Lower lobe of right lung (tissue), 2 donors: ENCODE data around the gene SELENOV. TPM values are rescaled to one million over a fixed set of nuclear protein-coding genes. Genes with fewer than 3 reads are reported as not detected.

Source experiments
- ATAC-seq, 2 donors: fragments of 200-7000 bp; cut with Tn5 transposase; one replicate each; pipeline ENCODE4 v1.9.1; 2020 to 2022; ENCODE audit warnings: mild to moderate bottlenecking in 2 of 2, moderate library complexity in 2 of 2
- DNase-seq: peaks from one replicate; pipeline ENCODE4 v3.0.0-alpha.2; 2020
- H3K27ac ChIP-seq: fragments of 200-600 bp; one replicate; pipeline ENCODE4 v1.8.0; 2022
- H3K27me3 ChIP-seq: fragments of 200-600 bp; one replicate; pipeline ENCODE4 v1.8.0; 2022; ENCODE audit warnings: low read depth
- H3K36me3 ChIP-seq: fragments of 200-600 bp; one replicate; pipeline ENCODE4 v1.8.0; 2022; ENCODE audit warnings: mild to moderate bottlenecking
- H3K4me1 ChIP-seq: fragments of 200-600 bp; one replicate; pipeline ENCODE4 v1.8.0; 2022
- H3K4me3 ChIP-seq: fragments of 200-600 bp; one replicate; pipeline ENCODE4 v1.8.0; 2022; ENCODE audit warnings: mild to moderate bottlenecking
- H3K9me3 ChIP-seq: fragments of 200-600 bp; one replicate; pipeline ENCODE4 v1.8.0; 2022
- CTCF ChIP-seq: fragments of 200-600 bp; IDR thresholded peaks from one replicate; pipeline ENCODE4 v1.8.0; 2022; ENCODE audit warnings: antibody characterized with exemption, mild to moderate bottlenecking
- intact Hi-C: fragments of 100-400 bp; cut with DNase I; formaldehyde crosslinking; loops from one replicate; pipeline ENCODE4 v1.11.0; 2022
- total RNA-seq: library from RNA; stranded (reverse); fragmentation: NEBNext Ultra II Directional; extraction: Animal tissue kit (Norgen Biotek cat#: 25700); gene quantifications from one replicate; pipeline ENCODE4 v1.2.1, GENCODE V29; 2021
- donor health status: DM: no; HTN: yes; CAD: no; lungs with severe emphysema.

SELENOV gene
- total RNA-seq, 1 donor from 2014 or later = not detected

- DNase-seq = no peak
- no peaks in the 10 kb centered on the region for H3K9me3 ChIP-seq
These were observed 2.5 kb downstream of the SELENOV start for GRCh38 chr19:39517432-39517831.

GRCh38 chr19:39518458-39518857, 3.5 kb downstream of the SELENOV start:
- Histone ChIP-seq H3K27me3 (peaks cover 47% of the 10 kb centered on the region), H3K4me3 (no peak overlapping the region), H3K27ac (no peak overlapping the region), H3K9me3 (no peaks in the 10 kb centered on the region), H3K4me1 (peaks cover 16% of the 10 kb centered on the region), H3K36me3 (no peaks in the 10 kb centered on the region)
- TF ChIP-seq CTCF = no peak
- intact Hi-C loops = no loop called here
- no peak for DNase-seq
- ATAC-seq = no peak

More at GRCh38 chr19:39517432-39517831, 2.5 kb downstream of the SELENOV start:
- Histone ChIP-seq H3K36me3 (no peaks in the 10 kb centered on the region), H3K4me1 (peaks cover 16% of the 10 kb centered on the region), H3K27ac (no peak overlapping the region), H3K4me3 (no peak overlapping the region), H3K27me3 (peaks cover 57% of the 10 kb centered on the region)
- intact Hi-C loops = no loop called here
- no peak for ATAC-seq
- no peak for TF ChIP-seq CTCF

- Histone ChIP-seq H3K9me3 (no peaks in the 10 kb centered on the region), H3K4me1 (peaks cover 16% of the 10 kb centered on the region), H3K4me3 (no peak overlapping the region), H3K27me3 (peaks cover 41% of the 10 kb centered on the region), H3K27ac (no peak overlapping the region), H3K36me3 (no peaks in the 10 kb centered on the region)
- ATAC-seq (no peak), DNase-seq (no peak)
- TF ChIP-seq CTCF = no peak
- intact Hi-C loops = no loop called here
These were observed 4.0 kb downstream of the SELENOV start for GRCh38 chr19:39518975-39519374.

- Histone ChIP-seq H3K4me3 (no peak overlapping the region), H3K36me3 (no peaks in the 10 kb centered on the region), H3K4me1 (peaks cover under 1% of the 10 kb centered on the region), H3K27me3 (peaks cover 23% of the 10 kb centered on the region), H3K9me3 (no peaks in the 10 kb centered on the region), H3K27ac (no peak overlapping the region)
- ATAC-seq = no peak
- DNase-seq = no peak
- intact Hi-C loops = no loop called here
- TF ChIP-seq CTCF = no peak
These were observed 5.9 kb downstream of the SELENOV start for GRCh38 chr19:39520541-39521484.

- no peaks in the 10 kb centered on the region for H3K9me3 ChIP-seq
- intact Hi-C loops = no loop called here
- no peaks in the 10 kb centered on the region for H3K4me1 ChIP-seq
- peaks cover under 1% of the 10 kb centered on the region for H3K27me3 ChIP-seq
- no peak overlapping the region for H3K4me3 ChIP-seq
- ATAC-seq (peak; percentile 39 to 60), DNase-seq (no peak)
- TF ChIP-seq CTCF = no peak
- H3K27ac ChIP-seq = no peak overlapping the region
- H3K36me3 ChIP-seq = peaks cover 3% of the 10 kb centered on the region
These were observed 9.6 kb downstream of the SELENOV start for GRCh38 chr19:39524495-39524894.
